Dendritic cell treated with granulocyte-macrophage colony-stimulating factor and Interleukin-4, amounts not matched to agents 40 ng/mL and 50 ng/mL, for 4 days (primary cell): ENCODE measurements around the gene FMNL2.

Source experiments
- H3K27ac Mint-ChIP-seq: one replicate; pipeline ENCODE4 v1.8.0; 2022; ENCODE audit warnings: mild to moderate bottlenecking, mixed read lengths
- H3K27me3 Mint-ChIP-seq: one replicate; pipeline ENCODE4 v1.8.0; 2022; ENCODE audit warnings: mild to moderate bottlenecking, mixed read lengths
- H3K36me3 Mint-ChIP-seq: one replicate; pipeline ENCODE4 v1.8.0; 2022; ENCODE audit warnings: low read depth, mixed read lengths
- H3K4me1 Mint-ChIP-seq: one replicate; pipeline ENCODE4 v1.8.0; 2022; ENCODE audit warnings: low read depth, mixed read lengths
- H3K4me3 Mint-ChIP-seq: one replicate; pipeline ENCODE4 v1.8.0; 2022; ENCODE audit warnings: mild to moderate bottlenecking, moderate library complexity, mixed read lengths
- H3K9me3 Mint-ChIP-seq: one replicate; pipeline ENCODE4 v1.8.0; 2022; ENCODE audit warnings: mixed read lengths
- intact Hi-C: fragments of 100-400 bp; cut with micrococcal nuclease; formaldehyde crosslinking; loops from one replicate; pipeline ENCODE4 v1.15.0; 2022

The FMNL2 gene

DNA sequence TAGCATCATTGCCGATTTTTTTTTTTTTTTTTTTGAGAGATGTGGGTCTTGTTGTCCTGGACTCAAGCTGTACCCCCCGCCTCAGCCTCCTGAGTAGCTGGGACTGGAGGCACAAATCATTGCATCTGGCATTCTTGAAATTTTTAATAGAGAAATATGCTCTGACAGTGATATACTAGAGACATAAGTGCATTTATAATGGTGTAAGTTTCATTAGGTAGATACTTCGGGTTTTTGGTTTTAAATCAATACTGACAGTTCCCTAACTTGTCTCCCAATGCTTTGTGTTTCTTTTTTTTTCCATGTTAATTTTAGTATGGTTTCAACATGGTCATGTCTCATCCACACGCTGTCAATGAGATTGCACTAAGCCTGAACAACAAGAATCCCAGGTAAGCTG lies 243.6 kb downstream of the FMNL2 start:
- Mint-ChIP-seq H3K9me3 (no peaks in the 10 kb centered on the region), H3K27ac (no peak overlapping the region), H3K27me3 (no peaks in the 10 kb centered on the region), H3K36me3 (no peaks in the 10 kb centered on the region), H3K4me3 (no peak overlapping the region), H3K4me1 (no peaks in the 10 kb centered on the region)
- intact Hi-C loops: no loop called here

DNA sequence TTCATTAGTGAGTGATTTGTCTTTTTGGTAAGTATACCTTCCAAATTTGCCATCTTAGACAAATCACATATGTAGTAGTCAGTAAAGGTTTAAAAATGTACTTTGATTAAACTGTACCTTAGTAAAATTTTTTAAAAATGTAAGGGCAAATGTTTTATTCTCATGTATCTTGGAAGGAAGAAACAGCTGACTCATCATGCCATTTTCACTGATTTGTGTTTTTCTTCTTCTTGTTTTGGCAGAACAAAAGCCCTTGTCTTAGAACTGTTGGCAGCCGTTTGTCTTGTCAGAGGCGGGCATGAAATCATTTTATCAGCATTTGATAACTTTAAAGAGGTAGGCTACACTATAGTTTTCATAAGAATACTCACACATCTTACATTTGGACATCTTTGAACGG lies 245.7 kb downstream of the FMNL2 start:
- H3K27me3 Mint-ChIP-seq: peaks cover 1% of the 10 kb centered on the region
- no peak overlapping the region for H3K27ac Mint-ChIP-seq
- H3K4me1 Mint-ChIP-seq: peaks cover 3% of the 10 kb centered on the region
- no peaks in the 10 kb centered on the region for H3K36me3 Mint-ChIP-seq
- H3K4me3 Mint-ChIP-seq: no peak overlapping the region
- intact Hi-C loops: no loop called here
- no peaks in the 10 kb centered on the region for H3K9me3 Mint-ChIP-seq

DNA sequence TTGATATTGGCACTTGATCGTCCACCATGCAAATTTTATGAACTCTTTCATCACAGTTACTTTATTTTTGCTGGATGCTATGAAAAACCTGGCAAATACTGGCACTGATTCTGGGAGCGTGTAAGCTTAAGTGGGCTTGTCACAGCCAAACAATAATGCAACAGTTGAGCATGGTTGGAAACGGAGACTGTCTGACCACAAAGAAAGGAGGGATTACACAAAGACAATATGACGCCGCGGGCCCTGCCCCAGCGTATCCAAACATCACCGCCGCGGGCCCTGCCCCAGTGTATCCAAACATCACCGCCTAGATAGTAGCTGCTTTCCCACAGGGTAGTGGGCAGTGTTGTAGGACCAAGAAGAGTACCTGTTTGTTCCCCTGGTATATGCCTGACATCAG lies 246.4 kb downstream of the FMNL2 start:
- no peak overlapping the region for H3K27ac Mint-ChIP-seq
- H3K9me3 Mint-ChIP-seq: no peaks in the 10 kb centered on the region
- no peaks in the 10 kb centered on the region for H3K36me3 Mint-ChIP-seq
- H3K4me3 Mint-ChIP-seq: no peak overlapping the region
- H3K4me1 Mint-ChIP-seq: peaks cover 9% of the 10 kb centered on the region
- peaks cover 1% of the 10 kb centered on the region for H3K27me3 Mint-ChIP-seq
- intact Hi-C loops: no loop called here

DNA sequence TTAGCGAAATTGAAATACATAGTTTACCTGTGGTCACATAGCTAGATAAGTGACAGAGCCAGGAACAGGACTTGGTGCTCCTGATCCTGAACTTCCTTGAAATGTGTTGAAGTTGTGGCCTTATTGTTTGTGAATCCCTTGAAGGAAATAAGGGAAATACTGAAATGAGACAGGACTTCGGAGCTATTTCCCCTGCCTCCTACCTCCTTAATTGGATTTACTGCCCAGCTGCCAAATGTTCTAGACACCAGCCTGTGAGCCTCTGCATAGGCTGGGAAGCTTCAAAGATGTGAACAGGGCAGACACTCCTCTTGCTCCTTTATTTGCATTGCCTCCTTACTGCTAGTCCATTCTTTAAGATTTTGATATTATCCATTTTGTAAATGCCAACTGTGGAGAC lies 247.1 kb downstream of the FMNL2 start:
- no peak overlapping the region for H3K27ac Mint-ChIP-seq
- no peaks in the 10 kb centered on the region for H3K36me3 Mint-ChIP-seq
- no peaks in the 10 kb centered on the region for H3K9me3 Mint-ChIP-seq
- no peak overlapping the region for H3K4me3 Mint-ChIP-seq
- peaks cover 15% of the 10 kb centered on the region for H3K4me1 Mint-ChIP-seq
- H3K27me3 Mint-ChIP-seq: peaks cover 1% of the 10 kb centered on the region
- intact Hi-C loops: no loop called here

DNA sequence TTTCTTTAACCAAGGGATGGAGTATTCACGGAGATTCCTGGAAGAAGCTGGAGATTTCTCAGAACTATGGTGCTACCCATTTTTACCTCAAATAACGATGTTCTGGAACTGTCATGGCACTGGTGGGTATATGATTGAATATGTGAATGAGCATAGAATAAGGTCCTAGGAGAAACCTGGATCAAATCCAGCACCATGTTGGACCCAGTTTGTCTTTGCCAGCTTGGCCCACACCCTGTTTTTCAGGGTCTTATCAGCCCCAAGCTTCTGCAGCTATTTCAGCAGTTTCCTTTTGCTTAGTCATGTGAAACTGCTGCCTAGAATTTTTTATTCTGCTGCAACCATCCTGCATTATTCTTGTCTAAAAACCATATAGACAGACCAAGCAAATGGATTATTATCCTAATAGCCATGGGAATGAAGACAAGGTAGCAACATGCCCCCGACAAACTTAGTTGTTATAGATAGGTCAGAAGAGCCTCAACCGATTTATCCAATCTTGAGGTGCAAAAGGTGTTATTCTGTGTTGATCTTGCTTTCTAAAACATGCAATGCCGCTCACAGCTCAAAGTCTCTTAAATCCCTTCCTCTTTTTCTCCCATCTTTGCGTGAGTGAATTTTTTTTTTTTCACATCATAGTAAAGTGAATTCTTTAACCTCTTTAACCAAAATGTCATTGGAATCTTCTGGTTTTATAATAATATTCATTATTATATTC lies 248.7 kb downstream of the FMNL2 start:
- intact Hi-C loops: no loop called here
- peaks cover 1% of the 10 kb centered on the region for H3K27me3 Mint-ChIP-seq

DNA sequence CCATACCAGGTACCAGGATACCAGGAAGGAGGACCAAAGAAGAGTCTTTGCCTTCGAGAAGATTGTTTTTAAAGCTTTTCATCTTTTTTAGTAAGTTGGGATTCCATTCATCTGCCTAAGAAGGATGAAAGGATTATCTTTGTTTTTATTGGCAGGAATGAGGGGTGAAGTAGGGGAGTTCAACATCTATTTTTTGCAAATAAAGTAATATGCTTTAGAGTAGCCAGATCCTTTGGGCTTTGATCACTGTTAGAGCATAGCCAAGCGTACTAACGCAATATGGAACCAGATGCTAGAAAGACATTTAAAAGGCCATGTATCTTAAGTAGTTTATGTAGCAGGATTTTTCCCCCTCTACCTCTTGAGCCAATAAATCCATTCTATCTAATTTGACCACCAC lies 249.3 kb downstream of the FMNL2 start:
- no peaks in the 10 kb centered on the region for H3K9me3 Mint-ChIP-seq
- H3K36me3 Mint-ChIP-seq: no peaks in the 10 kb centered on the region
- peaks cover 4% of the 10 kb centered on the region for H3K27me3 Mint-ChIP-seq
- H3K4me3 Mint-ChIP-seq: no peak overlapping the region
- intact Hi-C loops: no loop called here
- H3K4me1 Mint-ChIP-seq: peaks cover 21% of the 10 kb centered on the region
- no peak overlapping the region for H3K27ac Mint-ChIP-seq

More for the DNA sequence above, 248.7 kb downstream of the FMNL2 start:
- Mint-ChIP-seq H3K4me1 (peaks cover 17% of the 10 kb centered on the region), H3K9me3 (no peaks in the 10 kb centered on the region), H3K36me3 (no peaks in the 10 kb centered on the region), H3K27ac (no peak overlapping the region), H3K4me3 (no peak overlapping the region)

DNA sequence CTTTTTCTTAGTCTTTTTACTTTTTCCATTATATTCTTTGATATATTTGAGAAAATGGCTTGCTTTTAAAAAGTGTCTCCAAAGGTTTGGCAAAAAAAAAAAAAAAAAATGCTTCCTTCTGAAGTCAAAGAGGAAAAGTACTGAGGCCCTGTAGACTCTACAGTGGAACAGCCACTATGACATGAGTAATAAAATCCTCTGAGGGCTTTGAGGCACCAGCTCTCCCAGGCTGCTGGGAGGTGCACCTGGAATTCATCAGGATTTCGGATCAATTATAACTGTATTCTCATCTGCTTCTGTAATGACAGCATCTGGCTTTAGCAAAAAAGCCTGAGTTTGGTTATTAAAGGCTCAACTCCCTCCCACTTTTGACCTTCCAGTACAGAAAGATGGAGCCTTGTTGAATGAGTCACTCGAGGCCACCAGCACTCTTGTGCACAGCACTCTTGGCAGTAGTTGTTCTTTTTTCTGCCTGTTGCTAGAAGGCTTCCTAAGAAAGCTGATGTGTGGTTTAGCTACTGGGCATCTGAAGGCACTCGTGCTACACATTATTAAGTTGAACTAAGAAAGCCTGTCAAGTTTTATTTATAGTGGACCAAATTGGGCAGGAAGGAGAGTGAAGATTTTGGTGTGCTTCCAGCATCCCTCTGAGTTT lies 251.0 kb downstream of the FMNL2 start:
- Mint-ChIP-seq H3K27ac (no peak overlapping the region), H3K4me3 (no peak overlapping the region), H3K27me3 (peaks cover 4% of the 10 kb centered on the region), H3K9me3 (no peaks in the 10 kb centered on the region), H3K4me1 (peaks cover 23% of the 10 kb centered on the region), H3K36me3 (no peaks in the 10 kb centered on the region)
- intact Hi-C loops: no loop called here

DNA sequence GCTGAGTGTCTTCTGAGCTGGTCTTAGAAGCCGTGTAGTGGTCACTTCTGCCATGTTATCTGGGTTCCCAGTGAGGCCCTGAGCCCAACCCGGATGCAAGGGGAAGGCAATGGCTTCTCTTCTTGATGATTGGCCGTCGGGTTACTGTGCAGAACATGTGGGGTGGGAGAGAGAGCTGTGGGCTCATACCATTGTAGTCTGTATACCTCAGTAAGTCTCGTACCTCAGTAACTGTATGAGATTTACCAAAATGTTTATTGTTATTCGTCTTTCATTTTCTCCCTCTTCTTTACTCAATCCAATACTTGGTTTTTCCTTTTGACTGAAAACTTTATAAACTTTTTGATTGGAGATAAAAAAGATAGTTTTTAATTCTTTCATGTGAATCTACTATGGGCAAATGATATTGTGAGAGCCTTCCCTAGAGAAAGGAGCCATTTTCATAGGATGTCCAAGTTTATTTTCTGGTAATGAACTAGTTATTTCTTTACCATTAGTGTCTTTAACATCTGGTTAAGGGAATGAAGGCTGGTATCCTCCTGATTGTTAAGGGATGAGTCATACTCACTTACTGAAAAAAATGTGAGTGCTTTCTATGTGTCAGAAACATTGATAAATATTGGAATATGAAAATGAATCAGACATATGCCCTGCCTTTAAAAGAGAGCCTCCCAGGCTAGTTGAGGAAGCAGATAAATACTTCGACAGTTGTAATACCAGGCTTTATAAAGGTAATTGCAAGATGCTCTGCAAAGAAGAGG lies 252.4 kb downstream of the FMNL2 start:
- H3K9me3 Mint-ChIP-seq: no peaks in the 10 kb centered on the region
- peak overlapping the region; percentile 52 for H3K27ac Mint-ChIP-seq
- intact Hi-C loops: no loop called here
- peaks cover 4% of the 10 kb centered on the region for H3K27me3 Mint-ChIP-seq
- peaks cover 23% of the 10 kb centered on the region for H3K4me1 Mint-ChIP-seq
- no peak overlapping the region for H3K4me3 Mint-ChIP-seq
- no peaks in the 10 kb centered on the region for H3K36me3 Mint-ChIP-seq

DNA sequence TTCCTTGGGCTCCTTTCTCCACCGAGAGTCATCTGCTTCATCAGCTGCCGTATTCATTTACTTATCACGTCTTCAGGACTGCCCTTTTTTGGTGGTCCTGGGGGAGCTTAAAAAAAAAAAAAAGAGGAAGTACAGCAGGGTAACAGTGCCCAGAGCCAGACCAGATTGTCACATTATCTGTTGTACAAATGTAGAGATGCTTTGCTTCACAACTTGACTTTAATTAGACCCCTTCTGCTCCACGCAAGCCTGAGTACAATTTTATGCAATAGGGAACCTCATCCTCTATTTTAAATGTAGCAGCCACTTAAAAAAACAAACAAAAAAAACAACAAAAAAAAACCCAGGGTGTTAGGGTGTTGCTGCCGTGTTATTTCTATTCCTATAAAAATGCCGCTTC lies 254.0 kb downstream of the FMNL2 start:
- peaks cover 38% of the 10 kb centered on the region for H3K4me1 Mint-ChIP-seq
- no peak overlapping the region for H3K27ac Mint-ChIP-seq
- no peaks in the 10 kb centered on the region for H3K36me3 Mint-ChIP-seq
- H3K9me3 Mint-ChIP-seq: no peaks in the 10 kb centered on the region
- no peak overlapping the region for H3K4me3 Mint-ChIP-seq
- peaks cover 4% of the 10 kb centered on the region for H3K27me3 Mint-ChIP-seq
- intact Hi-C loops: no loop called here

DNA sequence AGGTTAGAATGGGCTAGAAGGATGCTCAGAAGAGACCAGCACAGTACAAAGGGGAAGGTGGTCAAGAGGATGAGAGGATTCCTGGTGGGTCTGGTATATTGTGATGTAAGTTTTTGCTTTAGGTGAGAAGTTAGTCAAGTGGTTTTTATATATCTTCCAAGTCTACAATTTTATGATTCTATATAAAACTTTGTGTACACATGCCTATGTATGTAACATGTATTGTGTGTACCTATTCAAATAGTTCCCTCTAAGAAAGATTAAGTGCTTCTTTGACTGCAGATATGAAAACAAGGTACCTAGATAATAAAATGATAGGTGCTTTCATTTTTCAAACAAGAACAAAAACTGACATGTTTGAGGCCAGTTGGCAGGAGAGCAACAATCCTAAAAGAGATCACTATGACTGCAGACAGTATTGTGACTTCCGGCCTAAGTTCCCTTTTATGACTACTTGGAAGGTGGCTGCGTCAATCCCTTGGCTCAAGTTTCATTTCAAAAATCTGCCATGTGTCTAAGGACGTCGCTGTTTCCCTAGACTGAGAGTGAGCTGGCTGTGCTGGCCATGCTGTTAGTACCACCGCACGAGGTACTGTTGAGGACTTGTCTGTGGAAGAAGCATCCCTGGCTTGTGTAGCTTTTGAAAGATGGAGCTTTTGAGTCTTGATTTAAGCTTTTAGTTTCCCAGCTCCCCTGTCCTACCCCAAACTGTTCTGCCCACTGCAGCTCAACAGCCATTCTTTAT lies 259.2 kb downstream of the FMNL2 start:
- peak overlapping the region; percentile 85 for H3K27ac Mint-ChIP-seq
- H3K9me3 Mint-ChIP-seq: no peaks in the 10 kb centered on the region
- H3K36me3 Mint-ChIP-seq: no peaks in the 10 kb centered on the region
- peaks cover 36% of the 10 kb centered on the region for H3K4me1 Mint-ChIP-seq
- intact Hi-C loops: loop anchor here (1.0 kb wide), 1 partner anchor 18 kb away; no protein-coding TSS in a partner anchor
- no peak overlapping the region for H3K4me3 Mint-ChIP-seq
- peaks cover 1% of the 10 kb centered on the region for H3K27me3 Mint-ChIP-seq

DNA sequence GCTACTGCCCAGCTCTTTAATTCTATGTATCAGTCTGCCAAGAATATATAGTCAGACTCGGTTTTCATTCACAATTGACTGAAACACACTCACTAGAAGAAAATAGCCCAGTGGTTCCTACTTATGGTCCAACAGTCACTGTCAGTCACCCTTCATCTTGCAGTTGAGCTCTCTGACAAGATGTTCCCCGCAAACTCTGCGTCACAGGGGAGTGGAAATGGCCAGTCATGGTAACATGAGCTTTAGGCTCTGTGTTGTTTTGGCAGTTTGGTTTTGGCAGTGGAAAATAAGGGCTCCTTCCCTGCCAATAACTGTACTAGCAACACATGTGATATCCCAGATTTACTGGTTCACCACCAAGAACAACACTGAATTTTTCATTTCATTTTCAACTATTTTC lies 259.8 kb downstream of the FMNL2 start:
- intact Hi-C loops: loop anchor here (1.0 kb wide), 1 partner anchor 18 kb away; no protein-coding TSS in a partner anchor
- Mint-ChIP-seq H3K36me3 (no peaks in the 10 kb centered on the region), H3K4me1 (peaks cover 32% of the 10 kb centered on the region), H3K4me3 (no peak overlapping the region), H3K9me3 (no peaks in the 10 kb centered on the region), H3K27me3 (no peaks in the 10 kb centered on the region), H3K27ac (peak overlapping the region; percentile 85)

DNA sequence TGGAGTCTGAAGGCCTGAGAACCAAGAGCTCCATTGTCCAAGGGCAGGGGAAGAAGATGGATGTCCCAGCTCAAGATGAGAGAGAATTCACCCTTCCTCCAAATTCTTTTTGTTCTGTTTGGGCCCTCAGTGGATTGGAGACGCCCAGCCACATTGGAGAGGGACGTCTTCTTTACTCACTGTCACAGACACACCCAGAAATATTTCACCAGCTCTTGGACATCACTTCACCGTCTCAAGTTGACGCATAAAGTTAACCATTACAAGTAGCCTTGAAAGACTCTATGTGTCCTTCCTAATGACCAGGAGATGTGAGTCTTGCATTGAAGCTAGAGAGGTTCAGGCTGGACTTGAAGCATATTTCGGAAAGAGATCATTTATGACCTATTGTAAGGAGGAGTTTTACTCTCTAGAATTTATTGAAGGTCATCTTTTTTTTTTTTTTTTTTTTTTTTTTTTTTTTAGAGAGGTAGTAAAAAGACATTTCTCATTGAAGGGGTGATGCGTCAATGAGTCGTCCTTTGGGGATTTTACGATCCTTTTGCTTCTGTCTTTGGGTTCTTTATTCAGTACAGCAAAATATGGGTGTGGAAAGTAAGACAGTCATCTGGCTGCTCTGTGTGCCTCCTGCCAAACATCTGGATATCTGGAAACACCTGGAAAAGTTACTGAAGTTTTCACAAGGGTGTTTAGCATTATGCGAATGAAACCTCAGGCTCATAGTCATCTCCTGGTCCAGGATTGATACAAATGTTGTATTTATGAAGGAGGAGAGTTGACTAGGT lies 264.2 kb downstream of the FMNL2 start:
- peaks cover 23% of the 10 kb centered on the region for H3K4me1 Mint-ChIP-seq
- H3K36me3 Mint-ChIP-seq: no peaks in the 10 kb centered on the region
- H3K9me3 Mint-ChIP-seq: no peaks in the 10 kb centered on the region
- no peak overlapping the region for H3K4me3 Mint-ChIP-seq
- H3K27me3 Mint-ChIP-seq: no peaks in the 10 kb centered on the region
- intact Hi-C loops: no loop called here
- no peak overlapping the region for H3K27ac Mint-ChIP-seq

DNA sequence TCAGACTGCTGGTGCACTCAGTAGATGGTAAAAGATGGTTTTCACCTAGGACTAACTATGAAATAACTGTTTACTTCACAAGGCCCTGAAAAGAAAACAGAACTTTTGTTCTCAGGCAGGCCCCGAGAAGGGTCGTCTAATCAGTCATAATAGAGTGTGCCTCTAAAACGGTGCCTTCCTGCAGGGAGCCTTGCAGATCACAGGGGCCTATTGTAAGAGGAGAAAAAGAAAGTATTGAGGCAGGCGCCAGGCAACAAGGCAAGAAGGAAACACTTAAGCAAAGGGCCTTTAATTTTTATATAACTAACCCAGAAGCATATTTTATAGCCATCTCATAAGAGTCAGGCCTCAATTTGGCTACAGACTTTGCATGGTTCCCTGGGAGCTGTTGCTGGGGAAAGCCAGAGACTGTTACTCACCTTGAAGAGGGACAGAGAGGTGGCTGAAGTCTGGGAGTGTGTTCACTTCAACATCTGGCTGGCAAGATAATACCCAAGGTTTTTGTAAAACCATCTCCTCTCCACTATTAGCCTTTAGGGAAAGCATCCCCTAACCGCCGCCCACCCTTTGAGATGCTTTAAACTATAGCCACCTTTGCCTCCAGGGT lies 265.2 kb downstream of the FMNL2 start:
- Mint-ChIP-seq H3K27ac (no peak overlapping the region), H3K36me3 (no peaks in the 10 kb centered on the region), H3K4me3 (no peak overlapping the region), H3K9me3 (no peaks in the 10 kb centered on the region), H3K27me3 (no peaks in the 10 kb centered on the region), H3K4me1 (peaks cover 19% of the 10 kb centered on the region)
- intact Hi-C loops: no loop called here
